ENCODE measurements around the gene RNF144B.

The RNF144B gene

GRCh38 chr6:18387061-18387721, at the start of gene RNF144B:
RNF144B (plus strand) TSS chr6:18387350; CDS start chr6:18399535, 12,185 bp downstream.
- Histone ChIP-seq H3K9me3 (ENCODE audit: low read length) (no peaks in the 10 kb centered on the region), H3K27me3 (ENCODE audit: control insufficient read depth in 1 of 2, insufficient read depth in 2 of 2, low read length in 2 of 2) (no peaks in the 10 kb centered on the region), H3K36me3 (ENCODE audit: insufficient read depth, low read length) (no peaks in the 10 kb centered on the region), H3K4me1 (ENCODE audit: insufficient read depth, low read length) (peaks cover 15% of the 10 kb centered on the region), H3K9ac (ENCODE audit: low read length) (peak within 1 kb of the TSS; percentile 21), H3K4me3 (ENCODE audit: low read depth in 1 of 2, low read length in 2 of 2) (peak within 1 kb of the TSS; percentile 59 to 88), H3K27ac (ENCODE audit: low read depth, low read length) (no peak within 1 kb of the TSS)

- Histone ChIP-seq H3K4me1 (ENCODE audit: insufficient read depth, low read length) (no peaks in the 10 kb centered on the region), H3K4me3 (ENCODE audit: low read depth in 1 of 2, low read length in 2 of 2) (no peak overlapping the region), H3K27ac (ENCODE audit: low read depth, low read length) (no peak overlapping the region), H3K36me3 (ENCODE audit: insufficient read depth, low read length) (no peaks in the 10 kb centered on the region), H3K9ac (ENCODE audit: low read length) (no peak overlapping the region), H3K27me3 (ENCODE audit: control insufficient read depth in 1 of 2, insufficient read depth in 2 of 2, low read length in 2 of 2) (no peaks in the 10 kb centered on the region), H3K9me3 (ENCODE audit: low read length) (no peaks in the 10 kb centered on the region)
Observed at GRCh38 chr6:18339599-18339998, 47.6 kb upstream of the RNF144B start.

- Histone ChIP-seq H3K27me3 (ENCODE audit: control insufficient read depth in 1 of 2, insufficient read depth in 2 of 2, low read length in 2 of 2) (no peaks in the 10 kb centered on the region), H3K9me3 (ENCODE audit: low read length) (no peaks in the 10 kb centered on the region), H3K4me3 (ENCODE audit: low read depth in 1 of 2, low read length in 2 of 2) (no peak overlapping the region), H3K27ac (ENCODE audit: low read depth, low read length) (no peak overlapping the region), H3K36me3 (ENCODE audit: insufficient read depth, low read length) (no peaks in the 10 kb centered on the region), H3K9ac (ENCODE audit: low read length) (no peak overlapping the region), H3K4me1 (ENCODE audit: insufficient read depth, low read length) (no peaks in the 10 kb centered on the region)
Observed at GRCh38 chr6:18340781-18341551, 46.2 kb upstream of the RNF144B start.

- Histone ChIP-seq H3K9ac (ENCODE audit: low read length) (no peak overlapping the region), H3K27me3 (ENCODE audit: control insufficient read depth in 1 of 2, insufficient read depth in 2 of 2, low read length in 2 of 2) (no peaks in the 10 kb centered on the region), H3K36me3 (ENCODE audit: insufficient read depth, low read length) (no peaks in the 10 kb centered on the region), H3K4me3 (ENCODE audit: low read depth in 1 of 2, low read length in 2 of 2) (no peak overlapping the region), H3K9me3 (ENCODE audit: low read length) (no peaks in the 10 kb centered on the region), H3K4me1 (ENCODE audit: insufficient read depth, low read length) (no peaks in the 10 kb centered on the region), H3K27ac (ENCODE audit: low read depth, low read length) (no peak overlapping the region)
Observed at GRCh38 chr6:18342223-18342622, 44.9 kb upstream of the RNF144B start.

- no peak overlapping the region for H3K27ac ChIP-seq (ENCODE audit: low read depth, low read length)
- H3K36me3 ChIP-seq (ENCODE audit: insufficient read depth, low read length): no peaks in the 10 kb centered on the region
- H3K4me3 ChIP-seq (ENCODE audit: low read depth in 1 of 2, low read length in 2 of 2): no peak overlapping the region
- H3K9ac ChIP-seq (ENCODE audit: low read length): no peak overlapping the region
- no peaks in the 10 kb centered on the region for H3K4me1 ChIP-seq (ENCODE audit: insufficient read depth, low read length)
- H3K9me3 ChIP-seq (ENCODE audit: low read length): no peaks in the 10 kb centered on the region
- H3K27me3 ChIP-seq (ENCODE audit: control insufficient read depth in 1 of 2, insufficient read depth in 2 of 2, low read length in 2 of 2): no peaks in the 10 kb centered on the region
Observed at GRCh38 chr6:18343741-18344140, 43.4 kb upstream of the RNF144B start.

GRCh38 chr6:18347021-18347577, 40.1 kb upstream of the RNF144B start:
- Histone ChIP-seq H3K4me3 (ENCODE audit: low read depth in 1 of 2, low read length in 2 of 2) (no peak overlapping the region), H3K27me3 (ENCODE audit: control insufficient read depth in 1 of 2, insufficient read depth in 2 of 2, low read length in 2 of 2) (no peaks in the 10 kb centered on the region), H3K9me3 (ENCODE audit: low read length) (no peaks in the 10 kb centered on the region), H3K9ac (ENCODE audit: low read length) (no peak overlapping the region), H3K27ac (ENCODE audit: low read depth, low read length) (no peak overlapping the region), H3K4me1 (ENCODE audit: insufficient read depth, low read length) (no peaks in the 10 kb centered on the region), H3K36me3 (ENCODE audit: insufficient read depth, low read length) (no peaks in the 10 kb centered on the region)

GRCh38 chr6:18347866-18348265, 39.3 kb upstream of the RNF144B start:
- Histone ChIP-seq H3K36me3 (ENCODE audit: insufficient read depth, low read length) (no peaks in the 10 kb centered on the region), H3K27ac (ENCODE audit: low read depth, low read length) (no peak overlapping the region), H3K9ac (ENCODE audit: low read length) (no peak overlapping the region), H3K27me3 (ENCODE audit: control insufficient read depth in 1 of 2, insufficient read depth in 2 of 2, low read length in 2 of 2) (no peaks in the 10 kb centered on the region), H3K4me3 (ENCODE audit: low read depth in 1 of 2, low read length in 2 of 2) (no peak overlapping the region), H3K9me3 (ENCODE audit: low read length) (no peaks in the 10 kb centered on the region), H3K4me1 (ENCODE audit: insufficient read depth, low read length) (no peaks in the 10 kb centered on the region)

- Histone ChIP-seq H3K27ac (ENCODE audit: low read depth, low read length) (no peak overlapping the region), H3K36me3 (ENCODE audit: insufficient read depth, low read length) (no peaks in the 10 kb centered on the region), H3K4me1 (ENCODE audit: insufficient read depth, low read length) (no peaks in the 10 kb centered on the region), H3K27me3 (ENCODE audit: control insufficient read depth in 1 of 2, insufficient read depth in 2 of 2, low read length in 2 of 2) (no peaks in the 10 kb centered on the region), H3K9me3 (ENCODE audit: low read length) (no peaks in the 10 kb centered on the region), H3K9ac (ENCODE audit: low read length) (no peak overlapping the region), H3K4me3 (ENCODE audit: low read depth in 1 of 2, low read length in 2 of 2) (no peak overlapping the region)
Observed at GRCh38 chr6:18349386-18349785, 37.8 kb upstream of the RNF144B start.

GRCh38 chr6:18350271-18350670, 36.9 kb upstream of the RNF144B start:
- H3K4me3 ChIP-seq (ENCODE audit: low read depth in 1 of 2, low read length in 2 of 2): no peak overlapping the region

GRCh38 chr6:18350712-18351111, 36.4 kb upstream of the RNF144B start:
- no peaks in the 10 kb centered on the region for H3K4me1 ChIP-seq (ENCODE audit: insufficient read depth, low read length)
- H3K27ac ChIP-seq (ENCODE audit: low read depth, low read length): no peak overlapping the region

More at GRCh38 chr6:18350271-18350670, 36.9 kb upstream of the RNF144B start:
- Histone ChIP-seq H3K36me3 (ENCODE audit: insufficient read depth, low read length) (no peaks in the 10 kb centered on the region), H3K27me3 (ENCODE audit: control insufficient read depth in 1 of 2, insufficient read depth in 2 of 2, low read length in 2 of 2) (no peaks in the 10 kb centered on the region), H3K9ac (ENCODE audit: low read length) (no peak overlapping the region), H3K27ac (ENCODE audit: low read depth, low read length) (no peak overlapping the region), H3K9me3 (ENCODE audit: low read length) (no peaks in the 10 kb centered on the region), H3K4me1 (ENCODE audit: insufficient read depth, low read length) (no peaks in the 10 kb centered on the region)

GRCh38 chr6:18352001-18352400, 35.1 kb upstream of the RNF144B start:
- Histone ChIP-seq H3K4me3 (ENCODE audit: low read depth in 1 of 2, low read length in 2 of 2) (no peak overlapping the region), H3K27me3 (ENCODE audit: control insufficient read depth in 1 of 2, insufficient read depth in 2 of 2, low read length in 2 of 2) (no peaks in the 10 kb centered on the region), H3K9me3 (ENCODE audit: low read length) (no peaks in the 10 kb centered on the region), H3K9ac (ENCODE audit: low read length) (no peak overlapping the region), H3K27ac (ENCODE audit: low read depth, low read length) (no peak overlapping the region), H3K4me1 (ENCODE audit: insufficient read depth, low read length) (no peaks in the 10 kb centered on the region), H3K36me3 (ENCODE audit: insufficient read depth, low read length) (no peaks in the 10 kb centered on the region)

More at GRCh38 chr6:18350712-18351111, 36.4 kb upstream of the RNF144B start:
- Histone ChIP-seq H3K9ac (ENCODE audit: low read length) (no peak overlapping the region), H3K36me3 (ENCODE audit: insufficient read depth, low read length) (no peaks in the 10 kb centered on the region), H3K4me3 (ENCODE audit: low read depth in 1 of 2, low read length in 2 of 2) (no peak overlapping the region), H3K9me3 (ENCODE audit: low read length) (no peaks in the 10 kb centered on the region), H3K27me3 (ENCODE audit: control insufficient read depth in 1 of 2, insufficient read depth in 2 of 2, low read length in 2 of 2) (no peaks in the 10 kb centered on the region)

Measured in muscle layer of colon (tissue), 2 donors.